ENCODE data around the gene BCAS4.

GRCh38 chr20:50854506-50855249 lies 59.8 kb downstream of the BCAS4 start:
- TF ChIP-seq, protein P1, sequence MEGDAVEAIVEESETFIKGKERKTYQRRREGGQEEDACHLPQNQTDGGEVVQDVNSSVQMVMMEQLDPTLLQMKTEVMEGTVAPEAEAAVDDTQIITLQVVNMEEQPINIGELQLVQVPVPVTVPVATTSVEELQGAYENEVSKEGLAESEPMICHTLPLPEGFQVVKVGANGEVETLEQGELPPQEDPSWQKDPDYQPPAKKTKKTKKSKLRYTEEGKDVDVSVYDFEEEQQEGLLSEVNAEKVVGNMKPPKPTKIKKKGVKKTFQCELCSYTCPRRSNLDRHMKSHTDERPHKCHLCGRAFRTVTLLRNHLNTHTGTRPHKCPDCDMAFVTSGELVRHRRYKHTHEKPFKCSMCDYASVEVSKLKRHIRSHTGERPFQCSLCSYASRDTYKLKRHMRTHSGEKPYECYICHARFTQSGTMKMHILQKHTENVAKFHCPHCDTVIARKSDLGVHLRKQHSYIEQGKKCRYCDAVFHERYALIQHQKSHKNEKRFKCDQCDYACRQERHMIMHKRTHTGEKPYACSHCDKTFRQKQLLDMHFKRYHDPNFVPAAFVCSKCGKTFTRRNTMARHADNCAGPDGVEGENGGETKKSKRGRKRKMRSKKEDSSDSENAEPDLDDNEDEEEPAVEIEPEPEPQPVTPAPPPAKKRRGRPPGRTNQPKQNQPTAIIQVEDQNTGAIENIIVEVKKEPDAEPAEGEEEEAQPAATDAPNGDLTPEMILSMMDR (IDR thresholded peaks at IDR 0.05): no peak
- TF ChIP-seq POLR2A (IDR thresholded peaks at IDR 0.05) (no peak), POLR2AphosphoS5 (IDR thresholded peaks at IDR 0.05) (no peak)

Measured in prostate gland (tissue), 2 donors.